Vagina (tissue), 2 donors: ENCODE measurements around the gene TMEM87B. TPM values are rescaled to one million over a fixed set of nuclear protein-coding genes. Genes with fewer than 3 reads are reported as not detected.

Experiments
- DNase-seq, 2 donors: peaks; one replicate each; pipeline ENCODE4 v3.0.0-alpha.2; 2017; ENCODE audit errors: extremely low spot score in 2 of 2
- H3K27ac ChIP-seq: fragments of 200-600 bp; sonication (generic); one replicate; pipeline ENCODE4 v1.5.1; 2019
- H3K27me3 ChIP-seq: fragments of 200-600 bp; sonication (generic); one replicate; pipeline ENCODE4 v1.5.1; 2019
- H3K36me3 ChIP-seq, 2 donors: fragments of 200-600 bp; sonication (generic); one replicate each; pipeline ENCODE4 v1.5.1; 2017 to 2019
- H3K4me1 ChIP-seq: fragments of 200-600 bp; sonication (generic); one replicate; pipeline ENCODE4 v1.5.1; 2019
- H3K4me3 ChIP-seq, 2 donors: fragments of 200-600 bp; sonication (generic); 1 replicate in 1 of 2; 2 replicates in 1 of 2; pipeline ENCODE4 v1.5.1; 2016 to 2019
- H3K9me3 ChIP-seq: fragments of 200-600 bp; sonication (generic); one replicate; pipeline ENCODE4 v1.5.1; 2019
- CTCF ChIP-seq, 3 experiments: fragments of 450-650 bp in 2 of 3; fragments of 200-600 bp in 1 of 3; sonication (generic) in 1 of 3; IDR thresholded peaks; one replicate each; pipeline ENCODE4 v1.5.1; 2017 to 2019; ENCODE audit warnings: antibody characterized with exemption in 3 of 3, mild to moderate bottlenecking in 2 of 3, moderate library complexity in 2 of 3
- POLR2A ChIP-seq, 2 donors: fragments of 450-650 bp; IDR thresholded peaks; one replicate each; pipeline ENCODE4 v1.6.1; 2017; ENCODE audit warnings: antibody characterized with exemption in 2 of 2, mild to moderate bottlenecking in 2 of 2, moderate library complexity in 2 of 2
- POLR2AphosphoS5 ChIP-seq, 2 donors: sonication (generic); formaldehyde crosslinking; IDR thresholded peaks; one replicate each; pipeline ENCODE4 v1.9.0; 2017; ENCODE audit warnings: antibody characterized with exemption in 2 of 2, mild to moderate bottlenecking in 2 of 2, low read depth in 1 of 2; ENCODE audit not compliant: insufficient read depth in 1 of 2
- intact Hi-C: fragments of 100-400 bp; cut with DNase I; formaldehyde crosslinking; loops from one replicate; pipeline ENCODE4 v1.15.1; 2023
- total RNA-seq: library from RNA; depleted of rRNA; stranded (reverse); fragments of >200 nt; gene quantifications from one replicate; pipeline ENCODE4 v1.2.3, GENCODE V29; 2016

Gene TMEM87B
- total RNA-seq, 1 donor from 2014 or later, result 18.9 TPM

DNA sequence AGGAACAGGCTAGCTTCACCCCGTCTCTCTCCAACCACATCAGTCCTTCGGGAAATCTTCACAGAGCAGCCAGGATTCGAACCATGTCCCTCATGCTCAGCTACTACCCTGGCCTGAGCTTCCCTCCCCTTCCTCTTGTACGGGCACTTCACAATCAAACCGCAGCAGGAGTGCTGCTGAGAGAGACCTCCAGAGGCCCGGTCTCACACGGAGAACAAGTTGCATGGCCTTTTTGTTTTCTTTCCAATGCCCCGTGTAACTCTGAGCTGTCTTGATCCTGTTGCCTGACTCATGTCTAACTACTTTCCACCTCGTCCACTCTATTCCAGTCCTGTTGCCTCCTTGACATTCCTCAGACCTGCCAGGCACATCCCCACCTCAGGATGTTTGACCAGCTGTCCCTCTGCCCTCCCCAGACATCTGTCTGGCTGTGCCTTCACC lies 108.5 kb downstream of the TMEM87B start:
- intact Hi-C loops, result no loop called here
- no peaks in the 10 kb centered on the region for H3K27me3 ChIP-seq
- H3K4me1 ChIP-seq, result no peaks in the 10 kb centered on the region
- no peak for TF ChIP-seq POLR2AphosphoS5 (IDR thresholded peaks at IDR 0.05; ENCODE audit: insufficient read depth in 1 of 2, low read depth in 1 of 2)
- TF ChIP-seq CTCF (IDR thresholded peaks at IDR 0.05), result no peak
- TF ChIP-seq POLR2A (IDR thresholded peaks at IDR 0.05), result no peak
- no peak for DNase-seq
- H3K9me3 ChIP-seq, result no peaks in the 10 kb centered on the region
- H3K27ac ChIP-seq, result no peak overlapping the region
- H3K36me3 ChIP-seq, result no peaks in the 10 kb centered on the region
- H3K4me3 ChIP-seq, result no peak overlapping the region

GRCh38 chr2:112164876-112165275 lies 109.8 kb downstream of the TMEM87B start:
- no peak overlapping the region for H3K4me3 ChIP-seq
- H3K9me3 ChIP-seq, result no peaks in the 10 kb centered on the region
- DNase-seq, result no peak
- no peak overlapping the region for H3K27ac ChIP-seq
- no peaks in the 10 kb centered on the region for H3K27me3 ChIP-seq
- TF ChIP-seq POLR2A (IDR thresholded peaks at IDR 0.05), result no peak
- TF ChIP-seq POLR2AphosphoS5 (IDR thresholded peaks at IDR 0.05; ENCODE audit: insufficient read depth in 1 of 2, low read depth in 1 of 2), result no peak
- TF ChIP-seq CTCF (IDR thresholded peaks at IDR 0.05), result no peak
- H3K36me3 ChIP-seq, result no peaks in the 10 kb centered on the region
- intact Hi-C loops, result no loop called here
- no peaks in the 10 kb centered on the region for H3K4me1 ChIP-seq

DNA sequence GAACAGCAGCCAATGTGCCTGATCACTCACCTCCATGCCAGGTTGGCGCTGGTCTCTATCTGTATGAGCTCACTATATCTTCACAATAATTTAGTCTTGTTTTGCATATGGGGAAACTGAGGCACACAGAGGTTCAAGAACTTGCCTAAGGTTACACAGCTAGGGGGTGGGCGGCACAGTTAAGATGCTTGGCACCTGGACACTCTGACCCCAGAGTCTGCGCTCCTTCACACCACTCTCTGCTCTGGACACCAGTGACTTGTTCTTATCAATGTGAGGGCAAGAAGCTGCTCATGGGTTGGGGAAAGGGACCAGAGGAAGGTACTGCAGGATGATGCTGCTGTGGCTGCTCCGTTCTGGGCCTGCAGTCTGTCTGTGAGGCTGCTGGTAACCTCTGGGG lies 110.2 kb downstream of the TMEM87B start:
- H3K36me3 ChIP-seq, result no peaks in the 10 kb centered on the region
- H3K9me3 ChIP-seq, result no peaks in the 10 kb centered on the region
- DNase-seq, result peak in 1 of 2 donors; percentile 67
- intact Hi-C loops, result no loop called here
- TF ChIP-seq POLR2AphosphoS5 (IDR thresholded peaks at IDR 0.05; ENCODE audit: insufficient read depth in 1 of 2, low read depth in 1 of 2) (no peak), CTCF (IDR thresholded peaks at IDR 0.05) (no peak), POLR2A (IDR thresholded peaks at IDR 0.05) (no peak)
- no peaks in the 10 kb centered on the region for H3K4me1 ChIP-seq
- H3K4me3 ChIP-seq, result no peak overlapping the region
- no peak overlapping the region for H3K27ac ChIP-seq
- no peaks in the 10 kb centered on the region for H3K27me3 ChIP-seq

- intact Hi-C loops, result no loop called here
- no peak overlapping the region for H3K4me3 ChIP-seq
- H3K36me3 ChIP-seq, result no peaks in the 10 kb centered on the region
- no peak for TF ChIP-seq POLR2A (IDR thresholded peaks at IDR 0.05)
- no peak for TF ChIP-seq POLR2AphosphoS5 (IDR thresholded peaks at IDR 0.05; ENCODE audit: insufficient read depth in 1 of 2, low read depth in 1 of 2)
- no peak for TF ChIP-seq CTCF (IDR thresholded peaks at IDR 0.05)
- no peaks in the 10 kb centered on the region for H3K4me1 ChIP-seq
- no peaks in the 10 kb centered on the region for H3K27me3 ChIP-seq
- no peak overlapping the region for H3K27ac ChIP-seq
- no peaks in the 10 kb centered on the region for H3K9me3 ChIP-seq
- DNase-seq, result peak; percentile 55 to 56
These were observed 111.9 kb downstream of the TMEM87B start for GRCh38 chr2:112166806-112167499.

- peak in 1 of 2 donors; percentile 56 for DNase-seq
- intact Hi-C loops, result no loop called here
- Histone ChIP-seq H3K27ac (no peak overlapping the region), H3K4me1 (no peaks in the 10 kb centered on the region), H3K9me3 (no peaks in the 10 kb centered on the region), H3K4me3 (no peak overlapping the region), H3K36me3 (no peaks in the 10 kb centered on the region), H3K27me3 (no peaks in the 10 kb centered on the region)
- TF ChIP-seq POLR2A (IDR thresholded peaks at IDR 0.05), result no peak
- TF ChIP-seq POLR2AphosphoS5 (IDR thresholded peaks at IDR 0.05; ENCODE audit: insufficient read depth in 1 of 2, low read depth in 1 of 2), result no peak
- no peak for TF ChIP-seq CTCF (IDR thresholded peaks at IDR 0.05)
These were observed 113.5 kb downstream of the TMEM87B start for GRCh38 chr2:112168422-112169124.
